Left cardiac atrium (tissue), 4 donors: ENCODE results near the gene WDR27. TPM values are rescaled to one million over a fixed set of nuclear protein-coding genes. Genes with fewer than 3 reads are reported as not detected.
A peak's percentile ranks its signal among the peaks of the same experiment; 100 is the strongest.

Source experiments
- ATAC-seq, 2 donors: fragments of 200-7000 bp; cut with Tn5 transposase; one replicate each; pipeline ENCODE4 v1.9.1; 2020; ENCODE audit warnings: mild to moderate bottlenecking in 2 of 2, moderate library complexity in 2 of 2
- DNase-seq: peaks from one replicate; pipeline ENCODE4 v3.0.0-alpha.2; 2020
- intact Hi-C, 2 donors: fragments of 100-400 bp; cut with DNase I; formaldehyde crosslinking; loops; one replicate each; pipeline versions ENCODE4 v1.14.1 to v1.15.1; 2022 to 2023
- total RNA-seq, 2 donors: library from RNA; stranded (reverse); fragmentation: NEBNext Ultra II Directional; extraction: Animal tissue kit (Norgen Biotek cat#: 25700); gene quantifications; one replicate each; pipeline ENCODE4 v1.2.1, GENCODE V29; 2021
- donor health status: DM: no; HTN: yes; CAD: no.
- donor health status: DM: no; HTN: yes; CAD: no; lungs with severe emphysema.
- donor health status: DM: yes; HTN: yes; CAD: no.
- donor health status: Dilated cardiomyopathy.

The WDR27 gene
- total RNA-seq, 2 donors from 2014 or later, result 12.3 to 12.9 TPM

- no peak for DNase-seq
Observed at GRCh38 chr6:169669147-169669546, 32.7 kb downstream of the WDR27 start.

GRCh38 chr6:169668203-169668847 is 33.5 kb downstream of the WDR27 start:
- ATAC-seq, result no peak
- intact Hi-C loops, result no loop called here
- DNase-seq, result no peak

More at GRCh38 chr6:169669147-169669546, 32.7 kb downstream of the WDR27 start:
- intact Hi-C loops, result no loop called here
- no peak for ATAC-seq

GRCh38 chr6:169667716-169668115 is 34.1 kb downstream of the WDR27 start:
- intact Hi-C loops, result no loop called here
- ATAC-seq, result no peak

GRCh38 chr6:169666441-169666840 is 35.4 kb downstream of the WDR27 start:
- ATAC-seq, result no peak
- intact Hi-C loops, result no loop called here

More at GRCh38 chr6:169667716-169668115, 34.1 kb downstream of the WDR27 start:
- no peak for DNase-seq

GRCh38 chr6:169665289-169665688 is 36.5 kb downstream of the WDR27 start:
- DNase-seq (no peak), ATAC-seq (no peak)
- intact Hi-C loops, result no loop called here

More at GRCh38 chr6:169666441-169666840, 35.4 kb downstream of the WDR27 start:
- DNase-seq, result no peak

- intact Hi-C loops, result no loop called here
- DNase-seq (no peak), ATAC-seq (no peak)
Observed at GRCh38 chr6:169664227-169664626, 37.6 kb downstream of the WDR27 start.

- intact Hi-C loops, result no loop called here
- DNase-seq (no peak), ATAC-seq (no peak)
Observed at GRCh38 chr6:169663468-169663867, 38.4 kb downstream of the WDR27 start.

GRCh38 chr6:169661391-169661756 is 40.5 kb downstream of the WDR27 start:
- intact Hi-C loops, result no loop called here
- ATAC-seq (no peak), DNase-seq (no peak)

GRCh38 chr6:169660751-169661390 is 41.0 kb downstream of the WDR27 start:
- ATAC-seq (no peak), DNase-seq (no peak)
- intact Hi-C loops, result no loop called here

- intact Hi-C loops, result no loop called here
- DNase-seq (no peak), ATAC-seq (no peak)
Observed at GRCh38 chr6:169659820-169660610, 41.8 kb downstream of the WDR27 start.

- ATAC-seq, result no peak
- intact Hi-C loops, result no loop called here
- DNase-seq, result no peak
Observed at GRCh38 chr6:169657284-169657610, 44.6 kb downstream of the WDR27 start.

GRCh38 chr6:169656546-169657283 is 45.1 kb downstream of the WDR27 start:
- ATAC-seq (no peak), DNase-seq (no peak)
- intact Hi-C loops, result no loop called here

- intact Hi-C loops, result no loop called here
- DNase-seq (peak; percentile 80), ATAC-seq (peak; percentile 62 to 98)
Observed at GRCh38 chr6:169654598-169655391, 47.0 kb downstream of the WDR27 start.

GRCh38 chr6:169653691-169654090 is 48.1 kb downstream of the WDR27 start:
- DNase-seq (no peak), ATAC-seq (no peak)
- intact Hi-C loops, result no loop called here

GRCh38 chr6:169652896-169653295 is 48.9 kb downstream of the WDR27 start:
- DNase-seq, result no peak
- intact Hi-C loops, result no loop called here
- no peak for ATAC-seq

- no peak for DNase-seq
- no peak for ATAC-seq
- intact Hi-C loops, result no loop called here
Observed at GRCh38 chr6:169651498-169651897, 50.3 kb downstream of the WDR27 start.

GRCh38 chr6:169650959-169651292 is 50.9 kb downstream of the WDR27 start:
- intact Hi-C loops, result no loop called here
- DNase-seq, result no peak
- ATAC-seq, result no peak

- no peak for DNase-seq
- ATAC-seq, result no peak
- intact Hi-C loops, result no loop called here
Observed at GRCh38 chr6:169650241-169650958, 51.4 kb downstream of the WDR27 start.

- no peak for DNase-seq
- ATAC-seq, result no peak
- intact Hi-C loops, result no loop called here
Observed at GRCh38 chr6:169648617-169649016, 53.2 kb downstream of the WDR27 start.
